ENCODE measurements around the gene GPNMB.
"Not testable (repeated sequence)": the region's sequence is repeated elsewhere in the genome, so short reads cannot be mapped to it uniquely, and the experiment has no call there.

The GPNMB gene

GRCh38 chr7:23295401-23295697, 48.8 kb downstream of the GPNMB start:
- no peak overlapping the region for H3K4me2 ChIP-seq
- H4K20me1 ChIP-seq, result peaks cover 9% of the 10 kb centered on the region
- no peaks in the 10 kb centered on the region for H3K36me3 ChIP-seq
- no peak overlapping the region for H3K4me3 ChIP-seq
- no peak overlapping the region for H3K27ac ChIP-seq
- TF ChIP-seq Cebpa-rat (IDR thresholded peaks at IDR 0.05), result no peak
- no peak overlapping the region for H3K9ac ChIP-seq
- H3K4me1 ChIP-seq, result peaks cover 13% of the 10 kb centered on the region
- H3K9me3 ChIP-seq, result no peaks in the 10 kb centered on the region
- no peaks in the 10 kb centered on the region for H3K27me3 ChIP-seq

- Histone ChIP-seq H3K4me2 (peak overlapping the region; percentile 84), H4K20me1 (peaks cover 30% of the 10 kb centered on the region), H3K4me1 (peaks cover 28% of the 10 kb centered on the region), H3K36me3 (peaks cover 29% of the 10 kb centered on the region), H3K9me3 (no peaks in the 10 kb centered on the region), H3K27me3 (no peaks in the 10 kb centered on the region), H3K4me3 (peak overlapping the region; percentile 88), H3K9ac (0 out of 2 replicates have a peak overlapping the region, but pooled peaks have one; percentile 85), H3K27ac (peak overlapping the region; percentile 80)
- TF ChIP-seq Cebpa-rat (IDR thresholded peaks at IDR 0.05), result no peak
These were observed 51.7 kb downstream of the GPNMB start for GRCh38 chr7:23298141-23298881.

- Histone ChIP-seq H4K20me1 (peaks cover 38% of the 10 kb centered on the region), H3K4me1 (peaks cover 28% of the 10 kb centered on the region), H3K4me2 (peak within 1 kb of the TSS; percentile 84), H3K9me3 (no peaks in the 10 kb centered on the region), H3K9ac (peak within 1 kb of the TSS; percentile 85), H3K27me3 (no peaks in the 10 kb centered on the region), H3K4me3 (peak within 1 kb of the TSS; percentile 88), H3K36me3 (peaks cover 37% of the 10 kb centered on the region), H3K27ac (peak within 1 kb of the TSS; percentile 80)
- no peak for TF ChIP-seq Cebpa-rat (IDR thresholded peaks at IDR 0.05)
These were observed 52.6 kb downstream of the GPNMB start, which contains the start of gene MALSU1 for GRCh38 chr7:23298885-23299769. Gene MALSU1 (plus strand): TSS chr7:23299339. CDS start chr7:23299353, 14 bp downstream.

- Histone ChIP-seq H4K20me1 (peaks cover 43% of the 10 kb centered on the region), H3K27me3 (no peaks in the 10 kb centered on the region), H3K27ac (peak overlapping the region; percentile 80), H3K4me3 (peak overlapping the region; percentile 88), H3K36me3 (peaks cover 44% of the 10 kb centered on the region), H3K4me2 (peak overlapping the region; percentile 84), H3K4me1 (peaks cover 30% of the 10 kb centered on the region), H3K9me3 (no peaks in the 10 kb centered on the region), H3K9ac (peak overlapping the region; percentile 85)
- no peak for TF ChIP-seq Cebpa-rat (IDR thresholded peaks at IDR 0.05)
These were observed 53.3 kb downstream of the GPNMB start for GRCh38 chr7:23299770-23300300.

- Histone ChIP-seq H4K20me1 (peaks cover 61% of the 10 kb centered on the region), H3K27ac (no peak overlapping the region), H3K27me3 (no peaks in the 10 kb centered on the region), H3K36me3 (peaks cover 82% of the 10 kb centered on the region), H3K4me1 (peaks cover 13% of the 10 kb centered on the region), H3K4me3 (no peak overlapping the region), H3K9me3 (no peaks in the 10 kb centered on the region; the same call in 1 of the 2 replicates), H3K4me2 (no peak overlapping the region), H3K9ac (no peak overlapping the region)
- no peak for TF ChIP-seq Cebpa-rat (IDR thresholded peaks at IDR 0.05)
These were observed 60.5 kb downstream of the GPNMB start for GRCh38 chr7:23306936-23307521.

- Histone ChIP-seq H3K4me3 (no peak overlapping the region), H3K9me3 (no peaks in the 10 kb centered on the region; the same call in 1 of the 2 replicates), H3K27ac (no peak overlapping the region), H3K4me1 (peaks cover 6% of the 10 kb centered on the region), H3K27me3 (no peaks in the 10 kb centered on the region), H3K4me2 (no peak overlapping the region), H4K20me1 (peaks cover 45% of the 10 kb centered on the region; the same call in 1 of the 2 replicates), H3K9ac (no peak overlapping the region), H3K36me3 (peaks cover 65% of the 10 kb centered on the region)
- no peak for TF ChIP-seq Cebpa-rat (IDR thresholded peaks at IDR 0.05)
These were observed 62.2 kb downstream of the GPNMB start for GRCh38 chr7:23308754-23309153.

- Histone ChIP-seq H3K36me3 (peaks cover 39% of the 10 kb centered on the region), H4K20me1 (peaks cover 16% of the 10 kb centered on the region; the same call in 1 of the 2 replicates)
- not testable (repeated sequence) for H3K9me3 ChIP-seq, H3K9ac ChIP-seq, H3K4me2 ChIP-seq, H3K27ac ChIP-seq, H3K27me3 ChIP-seq, H3K4me3 ChIP-seq, H3K4me1 ChIP-seq
These were observed 65.6 kb downstream of the GPNMB start for GRCh38 chr7:23312141-23312540.

- TF ChIP-seq Cebpa-rat (IDR thresholded peaks at IDR 0.05), result no peak
- Histone ChIP-seq H3K9me3 (no peaks in the 10 kb centered on the region), H4K20me1 (no peaks in the 10 kb centered on the region), H3K4me2 (no peak overlapping the region), H3K36me3 (peaks cover 6% of the 10 kb centered on the region; the same call in 1 of the 2 replicates), H3K9ac (no peak overlapping the region), H3K27me3 (no peaks in the 10 kb centered on the region), H3K4me1 (peaks cover 8% of the 10 kb centered on the region; the same call in 1 of the 2 replicates), H3K4me3 (no peak overlapping the region), H3K27ac (no peak overlapping the region)
These were observed 68.8 kb downstream of the GPNMB start for GRCh38 chr7:23315366-23315765.
